Keratinocyte (primary cell): ENCODE data around the gene ZNF765. TPM values are rescaled to one million over a fixed set of nuclear protein-coding genes. Genes with fewer than 3 reads are reported as not detected.

Experiments used
- DNase-seq: peaks from one replicate; pipeline ENCODE4 v3.0.0-alpha.2; 2011; ENCODE audit warnings: low read depth, missing footprints, low spot score
- FAIRE-seq: peaks from 2 replicates; lab custom pipeline; 2011; peaks lifted over from hg19 to GRCh38; lab: Jason Lieb, UNC
- H2AFZ ChIP-seq: 2 replicates; pipeline ENCODE4 v1.6.0; 2012; ENCODE audit warnings: low read length, control low read depth, inconsistent platforms; ENCODE audit not compliant: control insufficient read depth
- H3K27ac ChIP-seq: 2 replicates; pipeline ENCODE4 v1.5.1; 2011; ENCODE audit warnings: low read length; ENCODE audit not compliant: control insufficient read depth, insufficient read depth
- H3K27me3 ChIP-seq: 3 replicates; pipeline ENCODE4 v1.6.0; 2011; ENCODE audit warnings: low read length; ENCODE audit not compliant: control insufficient read depth, insufficient read depth; ENCODE audit errors: extremely low read depth
- H3K36me3 ChIP-seq, 2 experiments: 2 replicates in 1 of 2; 3 replicates in 1 of 2; pipeline ENCODE4 v1.5.1; 2011; ENCODE audit warnings: low read length in 2 of 2, mild to moderate bottlenecking in 1 of 2; ENCODE audit not compliant: control insufficient read depth in 2 of 2, insufficient read depth in 2 of 2; ENCODE audit errors: extremely low read depth in 1 of 2
- H3K4me1 ChIP-seq: 3 replicates; pipeline ENCODE4 v1.5.1; 2011; ENCODE audit warnings: low read length; ENCODE audit not compliant: control insufficient read depth, insufficient read depth; ENCODE audit errors: extremely low read depth
- H3K4me2 ChIP-seq: 3 replicates; pipeline ENCODE4 v1.6.0; 2011; ENCODE audit warnings: low read depth, low read length; ENCODE audit not compliant: control insufficient read depth, insufficient read depth; ENCODE audit errors: extremely low read depth
- H3K4me3 ChIP-seq, 3 experiments: fragments of 200-600 bp in 1 of 3; sonication (generic) in 1 of 3; 2 replicates in 2 of 3; 3 replicates in 1 of 3; pipeline ENCODE4 v1.5.1; 2011 to 2016; ENCODE audit warnings: low read length in 3 of 3, mild to moderate bottlenecking in 3 of 3, control low read depth in 2 of 3, inconsistent platforms in 1 of 3, low read depth in 1 of 3, mixed read lengths in 1 of 3, mixed run types in 1 of 3, moderate library complexity in 1 of 3; ENCODE audit not compliant: control insufficient read depth in 2 of 3, insufficient read depth in 2 of 3; ENCODE audit errors: extremely low read depth in 1 of 3
- H3K79me2 ChIP-seq: 2 replicates; pipeline ENCODE4 v1.6.0; 2012; ENCODE audit warnings: low read length; ENCODE audit not compliant: control insufficient read depth, insufficient read depth
- H3K9ac ChIP-seq: 3 replicates; pipeline ENCODE4 v1.6.0; 2011; ENCODE audit warnings: low read length; ENCODE audit not compliant: control insufficient read depth, insufficient read depth; ENCODE audit errors: extremely low read depth
- H3K9me1 ChIP-seq: 3 replicates; pipeline ENCODE4 v1.6.0; 2011; ENCODE audit warnings: low read length; ENCODE audit not compliant: control insufficient read depth, insufficient read depth; ENCODE audit errors: extremely low read depth
- H3K9me3 ChIP-seq: 2 replicates; pipeline ENCODE4 v1.5.1; 2012; ENCODE audit warnings: low read depth, low read length; ENCODE audit not compliant: control insufficient read depth
- H4K20me1 ChIP-seq: 3 replicates; pipeline ENCODE4 v1.6.0; 2011; ENCODE audit warnings: low read length; ENCODE audit not compliant: control insufficient read depth, insufficient read depth; ENCODE audit errors: extremely low read depth
- CTCF ChIP-seq, 3 experiments: IDR thresholded peaks in 1 of 3; conservative IDR thresholded peaks in 1 of 3; optimal IDR thresholded peaks in 1 of 3; 2 replicates in 2 of 3; 3 replicates in 1 of 3; pipeline versions ENCODE3 to v1.5.1; 2011; ENCODE audit warnings: low read length in 3 of 3, mild to moderate bottlenecking in 3 of 3, moderate library complexity in 2 of 3, control low read depth in 1 of 3, inconsistent platforms in 1 of 3; ENCODE audit not compliant: insufficient read depth in 2 of 3; ENCODE audit errors: extremely low read depth in 1 of 3
- EZH2 ChIP-seq: IDR thresholded peaks from one replicate; pipeline ENCODE4 v1.6.1; 2012; ENCODE audit warnings: inconsistent platforms, mild to moderate bottlenecking, low read length, moderate library complexity
- dilution Hi-C: fragments of 300-500 bp; cut with MboI; formaldehyde crosslinking; loops from one replicate; pipeline ENCODE4 v1.7.0; 2020; ENCODE audit warnings: low sequenced_read_pairs; ENCODE audit not compliant: extremely low pct_ligation_motif_present
- polyA minus RNA-seq, 3 experiments: library from RNA; depleted of rRNA, polyadenylated mRNA; stranded (reverse); fragments of >200 nt; gene quantifications; 1 replicate in 1 of 3; 2 replicates in 1 of 3; 3 replicates in 1 of 3; pipeline ENCODE4 v1.2.3, GENCODE V29; 2011
- polyA plus RNA-seq, 5 experiments: library from polyadenylated mRNA; depleted of rRNA in 3 of 5; stranded (reverse) in 3 of 5; stranded (forward) in 1 of 5; unstranded in 1 of 5; fragments of >200 nt; gene quantifications; 1 replicate in 1 of 5; 2 replicates in 3 of 5; 3 replicates in 1 of 5; pipeline versions ENCODE4 v1.2.1 to v1.2.3, GENCODE V29; 2011 to 2012; ENCODE audit warnings: missing spikeins in 2 of 5, low read depth in 1 of 5, low replicate concordance in 1 of 5

ZNF765 gene
- polyA plus RNA-seq, result 4.6 to 5.9 TPM (median 5.2 TPM) in 3 replicates
- polyA plus RNA-seq (2011; ENCODE audit: low read depth), result 2.7 TPM
- 2.0 and 4.4 TPM in 2 replicates for polyA plus RNA-seq (2011; cell fraction: cytosol; rRNA removed)
- polyA plus RNA-seq (2011; cell fraction: nucleus; rRNA removed), result 9.4 and 9.6 TPM in 2 replicates
- 3.9 and 4.6 TPM in 2 replicates for polyA plus RNA-seq (2012; ENCODE audit: low replicate concordance)
- polyA minus RNA-seq, result 4.3 to 19.9 TPM (median 9.4 TPM) in 3 replicates
- 6.7 TPM for polyA minus RNA-seq (2011; cell fraction: cytosol; rRNA and poly(A)+ RNA removed)
- 8.3 and 17.4 TPM in 2 replicates for polyA minus RNA-seq (2011; cell fraction: nucleus; rRNA and poly(A)+ RNA removed)

- H3K9me3 ChIP-seq, result peaks cover 2% of the 10 kb centered on the region
- H3K4me2 ChIP-seq, result peak within 1 kb of the TSS; percentile 88
- H3K9ac ChIP-seq, result peak within 1 kb of the TSS; percentile 84
- peak within 1 kb of the TSS; percentile 82 for H3K27ac ChIP-seq
- H3K4me3 ChIP-seq, result peak within 1 kb of the TSS; percentile 61 to 82 (median 82)
- H2AFZ ChIP-seq, result peak within 1 kb of the TSS; percentile 89
- no peak for FAIRE-seq
- H3K36me3 ChIP-seq, result peaks cover 3 to 5% of the 10 kb centered on the region in 2 experiments
- H3K79me2 ChIP-seq, result peaks cover 17% of the 10 kb centered on the region
- dilution Hi-C loops, result no loop called here
- H3K4me1 ChIP-seq, result peaks cover 5% of the 10 kb centered on the region
- TF ChIP-seq EZH2 (no peak), CTCF (optimal IDR thresholded peaks at IDR 0.05 in 1 of 3, IDR thresholded peaks at IDR 0.05 in 1 of 3, conservative IDR thresholded peaks at IDR 0.05 in 1 of 3; ENCODE audit: extremely low read depth in 1 of 3, insufficient read depth in 2 of 3, low read length in 3 of 3) (peak; percentile 13 to 58 (median 34))
- peak; percentile 41 for DNase-seq
- H3K9me1 ChIP-seq, result no peaks in the 10 kb centered on the region
- H4K20me1 ChIP-seq, result no peaks in the 10 kb centered on the region
- no peaks in the 10 kb centered on the region for H3K27me3 ChIP-seq
These were observed at the start of gene ZNF765 for GRCh38 chr19:53394974-53395839. Gene ZNF765 (plus strand): TSS chr19:53395149. CDS start chr19:53398016, 2,867 bp downstream.

GRCh38 chr19:53355739-53356138 is 39.2 kb upstream of the ZNF765 start:
- Histone ChIP-seq H3K27ac (no peak overlapping the region), H3K4me2 (no peak overlapping the region), H3K9ac (no peak overlapping the region), H3K9me1 (no peaks in the 10 kb centered on the region), H4K20me1 (no peaks in the 10 kb centered on the region), H3K4me3 (no peak overlapping the region), H3K4me1 (no peaks in the 10 kb centered on the region), H3K9me3 (peaks cover 31% of the 10 kb centered on the region), H3K27me3 (no peaks in the 10 kb centered on the region), H2AFZ (no peak overlapping the region), H3K36me3 (peaks cover 3 to 5% of the 10 kb centered on the region in 2 experiments), H3K79me2 (no peaks in the 10 kb centered on the region)
- DNase-seq, result no peak
- FAIRE-seq, result no peak
- TF ChIP-seq EZH2 (no peak), CTCF (optimal IDR thresholded peaks at IDR 0.05 in 1 of 3, IDR thresholded peaks at IDR 0.05 in 1 of 3, conservative IDR thresholded peaks at IDR 0.05 in 1 of 3; ENCODE audit: extremely low read depth in 1 of 3, insufficient read depth in 2 of 3, low read length in 3 of 3) (no peak)
- dilution Hi-C loops, result no loop called here
